Natural killer cell treated with Interleukin-12 subunit alpha and Interleukin-12 subunit beta and Interleukin-15 and Interleukin-18, amount 100 ng/mL, for 72 hours (primary cell): Measurements from ENCODE around the gene COMT. TPM values are rescaled to one million over a fixed set of nuclear protein-coding genes. Genes with fewer than 3 reads are reported as not detected.

Experiments used
- ATAC-seq, 2 donors: fragments of 150-1000 bp; cut with Tn5 transposase in 1 of 2; sonication (Bioruptor Pico), chemical (Tn5 transposase) in 1 of 2; 2 replicates each; pipeline ENCODE4 v1.10.0; 2021
- DNase-seq: peaks from one replicate; pipeline ENCODE4 v3.0.0; 2022; ENCODE audit warnings: low spot score
- H3K27ac Mint-ChIP-seq, 2 donors: 1 replicate in 1 of 2; 2 replicates in 1 of 2; pipeline ENCODE4 v1.8.0; 2022; ENCODE audit warnings: mixed read lengths in 2 of 2, mild to moderate bottlenecking in 1 of 2, moderate library complexity in 1 of 2
- H3K27me3 Mint-ChIP-seq, 2 donors: 1 replicate in 1 of 2; 2 replicates in 1 of 2; pipeline ENCODE4 v1.8.0; 2022; ENCODE audit warnings: mixed read lengths in 2 of 2
- H3K36me3 Mint-ChIP-seq: one replicate; pipeline ENCODE4 v1.8.0; 2022; ENCODE audit warnings: mixed read lengths
- H3K4me1 Mint-ChIP-seq, 2 donors: 1 replicate in 1 of 2; 2 replicates in 1 of 2; pipeline ENCODE4 v1.8.0; 2022; ENCODE audit warnings: low read depth in 2 of 2, mixed read lengths in 2 of 2, mild to moderate bottlenecking in 1 of 2
- H3K4me3 Mint-ChIP-seq: one replicate; pipeline ENCODE4 v1.8.0; 2022; ENCODE audit warnings: mixed read lengths
- H3K9me3 Mint-ChIP-seq: 2 replicates; pipeline ENCODE4 v1.8.0; 2022; ENCODE audit warnings: mixed read lengths
- total RNA-seq, 2 donors: library from RNA; stranded (reverse); gene quantifications; one replicate each; pipeline ENCODE4 v1.2.3, GENCODE V29; 2022

Gene COMT
- total RNA-seq, 2 donors from 2014 or later: 141 to 223 TPM

DNA sequence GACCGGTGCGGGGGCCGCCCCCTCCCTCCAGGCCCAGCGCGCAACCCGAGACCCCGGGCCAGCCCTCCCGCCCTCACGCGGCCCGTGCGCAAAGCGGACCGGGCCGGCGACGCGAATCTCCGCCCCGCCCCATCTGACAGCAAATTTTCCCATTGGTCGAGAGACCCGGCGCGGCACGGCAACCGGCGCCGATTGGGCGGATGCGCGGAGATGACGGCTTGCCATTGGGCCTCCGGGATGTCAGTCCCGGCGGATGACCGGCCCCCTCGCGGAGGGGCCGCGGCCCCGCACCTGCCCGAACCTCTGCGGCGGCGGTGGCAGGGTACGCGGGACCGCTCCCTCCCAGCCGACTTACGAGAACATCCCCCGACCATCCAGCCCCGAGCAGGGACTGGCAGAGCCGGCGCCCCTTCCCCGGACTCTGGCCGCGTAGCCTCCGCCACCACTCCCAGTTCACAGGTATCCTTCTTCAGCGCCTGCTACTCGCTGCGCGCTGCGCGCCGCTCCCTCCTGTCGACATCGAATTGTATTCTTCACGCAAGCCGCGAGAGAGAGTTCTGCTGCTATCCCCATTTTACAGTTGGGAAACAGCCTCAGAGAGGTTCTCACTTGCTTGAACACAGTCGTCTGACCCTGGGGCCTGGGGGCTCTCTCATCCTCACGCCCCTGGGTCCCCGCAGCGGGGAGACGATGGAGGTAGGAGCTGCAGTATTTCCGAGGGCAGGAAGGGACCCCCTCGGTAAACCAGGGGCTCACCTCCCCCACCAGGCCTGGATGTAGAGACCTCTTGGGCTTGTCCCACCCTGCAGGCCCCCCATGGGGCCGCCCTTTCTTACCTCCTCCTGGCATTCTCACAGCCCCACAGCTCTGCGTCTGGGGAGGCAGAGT lies 75.4 kb downstream of the COMT start, which contains the start of gene ARVCF:
TSS of gene ARVCF (minus strand) at position 90 of the 888 bp plus-strand sequence. CDS start 26,029 bp downstream, outside the sequence.
- peak; percentile 72 to 82 for ATAC-seq
- no peaks in the 10 kb centered on the region for H3K36me3 Mint-ChIP-seq
- no peaks in the 10 kb centered on the region for H3K9me3 Mint-ChIP-seq
- peak; percentile 94 for DNase-seq
- H3K27me3 Mint-ChIP-seq: no peaks in the 10 kb centered on the region
- H3K27ac Mint-ChIP-seq: no peak within 1 kb of the TSS
- H3K4me3 Mint-ChIP-seq: peak within 1 kb of the TSS; percentile 85
- peaks cover 13 to 19% of the 10 kb centered on the region in 2 donors for H3K4me1 Mint-ChIP-seq

DNA sequence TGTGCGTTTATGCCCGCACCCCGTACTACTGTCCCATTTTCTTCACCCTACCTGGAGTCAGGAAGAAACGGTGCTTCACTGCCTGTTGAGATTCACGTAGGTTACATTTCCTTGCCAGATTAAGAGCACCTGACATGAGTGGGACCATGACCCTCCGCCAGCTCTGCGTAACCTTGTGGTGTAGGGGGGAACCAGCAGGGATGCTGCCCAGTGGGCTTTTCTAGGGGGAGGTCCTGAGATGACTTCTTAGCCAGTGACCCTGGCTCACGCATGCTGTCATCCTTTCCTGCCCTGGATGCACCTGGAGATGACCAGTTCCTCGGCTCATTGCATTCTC lies 76.0 kb downstream of the COMT start:
- Mint-ChIP-seq H3K27me3 (no peaks in the 10 kb centered on the region), H3K9me3 (no peaks in the 10 kb centered on the region), H3K27ac (no peak overlapping the region), H3K4me1 (peaks cover 16 to 25% of the 10 kb centered on the region in 2 donors), H3K36me3 (no peaks in the 10 kb centered on the region), H3K4me3 (peak overlapping the region; percentile 85)
- ATAC-seq: no peak
- no peak for DNase-seq

DNA sequence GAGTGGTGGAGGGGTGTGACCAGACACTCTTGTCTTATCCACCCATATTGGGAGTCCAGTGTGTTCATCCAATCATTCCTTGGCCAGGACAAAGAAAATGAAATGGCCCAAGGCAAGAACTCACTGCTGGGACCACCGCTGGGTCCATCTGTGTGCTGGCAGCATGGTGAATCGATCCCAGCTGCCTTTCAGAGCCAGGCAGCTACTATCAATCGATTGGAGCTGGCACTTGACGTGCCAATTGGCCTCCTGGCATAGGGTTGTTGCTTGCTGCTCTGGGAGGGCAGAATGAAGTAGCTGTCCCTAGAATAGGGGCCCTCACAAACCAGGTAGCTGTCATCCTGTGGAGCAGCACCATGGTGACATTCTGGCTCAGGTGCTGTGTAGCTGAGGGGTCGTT lies 76.4 kb downstream of the COMT start:
- Mint-ChIP-seq H3K9me3 (no peaks in the 10 kb centered on the region), H3K36me3 (no peaks in the 10 kb centered on the region), H3K27me3 (no peaks in the 10 kb centered on the region), H3K4me1 (peaks cover 16 to 27% of the 10 kb centered on the region in 2 donors), H3K4me3 (peak overlapping the region; percentile 85), H3K27ac (no peak overlapping the region)
- no peak for ATAC-seq
- no peak for DNase-seq

Other genes starting within 250 kb of the COMT start
- gene SEPTIN5, start 227.3 kb upstream of the COMT start, total RNA-seq: not detected
- not detected for gene GP1BB, start 218.2 kb upstream of the COMT start, total RNA-seq
- gene TBX1, start 181.0 kb upstream of the COMT start, total RNA-seq: 1 to 10 TPM; 1.1 to 2.9 TPM
- gene GNB1L, start 86.9 kb upstream of the COMT start, total RNA-seq: 10 to 100 TPM in 1 of 2 donors, 1 to 10 TPM in 1; 9.7 to 17.9 TPM
- gene RTL10, start 86.9 kb upstream of the COMT start, total RNA-seq: 10 to 100 TPM; 11.2 to 26.3 TPM
- gene TXNRD2, start within 50 bp of the COMT start, total RNA-seq: 10 to 100 TPM; 29.9 to 34.3 TPM
- 1 to 10 TPM; 3.7 to 3.8 TPM for gene ARVCF, start 75.1 kb downstream of the COMT start, total RNA-seq
- 10 to 100 TPM; 50.5 to 61.6 TPM for gene TANGO2, start 79.3 kb downstream of the COMT start, total RNA-seq
- gene DGCR8, start 138.5 kb downstream of the COMT start, total RNA-seq: 10 to 100 TPM; 60.1 to 89.5 TPM
- 100 to 1,000 TPM; 236 to 499 TPM for gene RANBP1, start 174.3 kb downstream of the COMT start, total RNA-seq
- 100 to 1,000 TPM; 107 to 166 TPM for gene TRMT2A, start 175.5 kb downstream of the COMT start, total RNA-seq
- 100 to 1,000 TPM in 1 of 2 donors, 10 to 100 TPM in 1; 53.9 to 124 TPM for gene ZDHHC8, start 190.0 kb downstream of the COMT start, total RNA-seq
- gene CCDC188, start 209.3 kb downstream of the COMT start, total RNA-seq: under 1 TPM in 1 of 2 donors, not detected in 1; 0.36 TPM